HG03442 (cell line): ENCODE measurements around the gene CNTNAP2.
"Not testable (repeated sequence)": the region's sequence is repeated elsewhere in the genome, so short reads cannot be mapped to it uniquely, and the experiment has no call there.

Source experiments
- ATAC-seq: cut with Tn5 transposase; IDR thresholded peaks from one replicate; pipeline ENCODE4 v1.9.1; 2021; ENCODE audit warnings: mild to moderate bottlenecking, moderate library complexity; ENCODE audit not compliant: unreplicated experiment

Gene CNTNAP2

GRCh38 chr7:146146831-146147486 is 30.4 kb downstream of the CNTNAP2 start:
- ATAC-seq, result no peak

- ATAC-seq, result no peak
Observed at GRCh38 chr7:146150153-146150552, 33.6 kb downstream of the CNTNAP2 start.

GRCh38 chr7:146172112-146172511 is 55.5 kb downstream of the CNTNAP2 start:
- no peak for ATAC-seq

GRCh38 chr7:146175716-146176115 is 59.1 kb downstream of the CNTNAP2 start:
- ATAC-seq, result no peak

- no peak for ATAC-seq
Observed at GRCh38 chr7:146176860-146177259, 60.3 kb downstream of the CNTNAP2 start.

- ATAC-seq, result no peak
Observed at GRCh38 chr7:146177301-146177700, 60.7 kb downstream of the CNTNAP2 start.

- ATAC-seq, result no peak
Observed at GRCh38 chr7:146185844-146186243, 69.2 kb downstream of the CNTNAP2 start.

GRCh38 chr7:146191428-146191827 is 74.8 kb downstream of the CNTNAP2 start:
- ATAC-seq, result not testable (repeated sequence)

GRCh38 chr7:146201945-146202344 is 85.3 kb downstream of the CNTNAP2 start:
- no peak for ATAC-seq

GRCh38 chr7:146206270-146206669 is 89.7 kb downstream of the CNTNAP2 start:
- no peak for ATAC-seq

- no peak for ATAC-seq
Observed at GRCh38 chr7:146208492-146208891, 91.9 kb downstream of the CNTNAP2 start.

- no peak for ATAC-seq
Observed at GRCh38 chr7:146214842-146215241, 98.2 kb downstream of the CNTNAP2 start.

GRCh38 chr7:146216396-146217041 is 99.9 kb downstream of the CNTNAP2 start:
- no peak for ATAC-seq

GRCh38 chr7:146223851-146224250 is 107.2 kb downstream of the CNTNAP2 start:
- no peak for ATAC-seq

GRCh38 chr7:146232604-146233003 is 116.0 kb downstream of the CNTNAP2 start:
- ATAC-seq, result no peak

GRCh38 chr7:146235195-146235594 is 118.6 kb downstream of the CNTNAP2 start:
- no peak for ATAC-seq

GRCh38 chr7:146242661-146243060 is 126.1 kb downstream of the CNTNAP2 start:
- ATAC-seq, result no peak

- not testable (repeated sequence) for ATAC-seq
Observed at GRCh38 chr7:146247991-146248390, 131.4 kb downstream of the CNTNAP2 start.

- not testable (repeated sequence) for ATAC-seq
Observed at GRCh38 chr7:146248744-146249143, 132.1 kb downstream of the CNTNAP2 start.

- ATAC-seq, result no peak
Observed at GRCh38 chr7:146249272-146249671, 132.7 kb downstream of the CNTNAP2 start.

- no peak for ATAC-seq
Observed at GRCh38 chr7:146255609-146256008, 139.0 kb downstream of the CNTNAP2 start.

- no peak for ATAC-seq
Observed at GRCh38 chr7:146262527-146262926, 145.9 kb downstream of the CNTNAP2 start.

GRCh38 chr7:146276888-146277287 is 160.3 kb downstream of the CNTNAP2 start:
- ATAC-seq, result no peak
